ENCODE data around the gene TRIP10. TPM values are rescaled to one million over a fixed set of nuclear protein-coding genes. Genes with fewer than 3 reads are reported as not detected.
A peak's percentile ranks its signal among the peaks of the same experiment; 100 is the strongest.

TRIP10 gene
- total and polyA plus RNA-seq, 2 of the 13 experiments (the other 11 are each of a cell fraction or from before 2014, with no cell fraction given), result 32.5 to 33.2 TPM

DNA sequence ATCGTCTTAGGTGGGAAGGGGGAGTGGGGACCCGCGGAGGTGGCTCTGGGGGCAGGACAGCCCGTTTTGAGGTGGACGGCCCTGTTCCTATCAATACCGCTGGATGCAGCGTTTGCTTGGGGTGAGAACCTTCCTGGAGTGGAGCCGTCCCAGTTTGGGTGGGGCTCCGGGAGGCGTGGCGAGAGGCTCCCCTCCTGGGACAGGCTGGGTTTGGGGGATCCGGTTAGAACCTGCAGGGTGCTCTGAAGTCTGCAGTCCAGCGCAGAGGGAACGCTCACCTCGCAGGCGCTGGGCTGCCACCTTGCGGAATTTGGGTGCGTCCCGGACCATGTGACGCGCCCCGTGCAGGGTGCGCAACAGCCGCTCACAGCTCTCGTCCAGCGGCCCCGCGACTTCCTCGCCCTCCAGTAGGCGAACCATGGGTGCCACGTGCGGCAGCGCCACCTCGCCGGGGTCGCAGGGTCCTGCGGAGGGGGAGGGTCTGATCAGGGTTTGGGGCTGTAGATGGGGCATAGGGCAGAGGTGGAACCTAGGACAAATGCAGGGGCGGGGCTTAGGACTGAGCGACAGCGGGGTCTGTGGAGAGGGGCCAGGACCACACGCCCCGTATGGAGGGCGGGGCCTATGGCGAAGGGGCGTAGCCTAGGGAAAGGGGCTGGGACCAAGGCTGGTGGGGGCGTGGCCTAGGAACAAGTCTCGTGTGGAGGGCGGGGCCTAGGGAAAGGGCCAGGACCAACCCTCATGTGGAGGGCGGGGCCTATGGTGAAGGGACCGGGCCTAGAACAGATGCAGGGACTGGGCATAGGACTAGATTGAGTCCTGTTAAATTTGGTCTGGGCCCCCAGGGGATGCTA lies 13.9 kb downstream of the TRIP10 start (continued):
- TF ChIP-seq, protein P1, sequence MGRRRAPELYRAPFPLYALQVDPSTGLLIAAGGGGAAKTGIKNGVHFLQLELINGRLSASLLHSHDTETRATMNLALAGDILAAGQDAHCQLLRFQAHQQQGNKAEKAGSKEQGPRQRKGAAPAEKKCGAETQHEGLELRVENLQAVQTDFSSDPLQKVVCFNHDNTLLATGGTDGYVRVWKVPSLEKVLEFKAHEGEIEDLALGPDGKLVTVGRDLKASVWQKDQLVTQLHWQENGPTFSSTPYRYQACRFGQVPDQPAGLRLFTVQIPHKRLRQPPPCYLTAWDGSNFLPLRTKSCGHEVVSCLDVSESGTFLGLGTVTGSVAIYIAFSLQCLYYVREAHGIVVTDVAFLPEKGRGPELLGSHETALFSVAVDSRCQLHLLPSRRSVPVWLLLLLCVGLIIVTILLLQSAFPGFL (CRISPR knock-in tag; IDR thresholded peaks at IDR 0.05), result no peak
- TF ChIP-seq, protein P2, sequence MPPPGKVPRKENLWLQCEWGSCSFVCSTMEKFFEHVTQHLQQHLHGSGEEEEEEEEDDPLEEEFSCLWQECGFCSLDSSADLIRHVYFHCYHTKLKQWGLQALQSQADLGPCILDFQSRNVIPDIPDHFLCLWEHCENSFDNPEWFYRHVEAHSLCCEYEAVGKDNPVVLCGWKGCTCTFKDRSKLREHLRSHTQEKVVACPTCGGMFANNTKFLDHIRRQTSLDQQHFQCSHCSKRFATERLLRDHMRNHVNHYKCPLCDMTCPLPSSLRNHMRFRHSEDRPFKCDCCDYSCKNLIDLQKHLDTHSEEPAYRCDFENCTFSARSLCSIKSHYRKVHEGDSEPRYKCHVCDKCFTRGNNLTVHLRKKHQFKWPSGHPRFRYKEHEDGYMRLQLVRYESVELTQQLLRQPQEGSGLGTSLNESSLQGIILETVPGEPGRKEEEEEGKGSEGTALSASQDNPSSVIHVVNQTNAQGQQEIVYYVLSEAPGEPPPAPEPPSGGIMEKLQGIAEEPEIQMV (CRISPR knock-in tag; IDR thresholded peaks at IDR 0.05; ENCODE audit: low read depth), result peak; percentile 93
- TF ChIP-seq, protein P3, sequence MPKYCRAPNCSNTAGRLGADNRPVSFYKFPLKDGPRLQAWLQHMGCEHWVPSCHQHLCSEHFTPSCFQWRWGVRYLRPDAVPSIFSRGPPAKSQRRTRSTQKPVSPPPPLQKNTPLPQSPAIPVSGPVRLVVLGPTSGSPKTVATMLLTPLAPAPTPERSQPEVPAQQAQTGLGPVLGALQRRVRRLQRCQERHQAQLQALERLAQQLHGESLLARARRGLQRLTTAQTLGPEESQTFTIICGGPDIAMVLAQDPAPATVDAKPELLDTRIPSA (CRISPR knock-in tag; IDR thresholded peaks at IDR 0.05; ENCODE audit: borderline replicate concordance), result no peak
- TF ChIP-seq, protein P4, sequence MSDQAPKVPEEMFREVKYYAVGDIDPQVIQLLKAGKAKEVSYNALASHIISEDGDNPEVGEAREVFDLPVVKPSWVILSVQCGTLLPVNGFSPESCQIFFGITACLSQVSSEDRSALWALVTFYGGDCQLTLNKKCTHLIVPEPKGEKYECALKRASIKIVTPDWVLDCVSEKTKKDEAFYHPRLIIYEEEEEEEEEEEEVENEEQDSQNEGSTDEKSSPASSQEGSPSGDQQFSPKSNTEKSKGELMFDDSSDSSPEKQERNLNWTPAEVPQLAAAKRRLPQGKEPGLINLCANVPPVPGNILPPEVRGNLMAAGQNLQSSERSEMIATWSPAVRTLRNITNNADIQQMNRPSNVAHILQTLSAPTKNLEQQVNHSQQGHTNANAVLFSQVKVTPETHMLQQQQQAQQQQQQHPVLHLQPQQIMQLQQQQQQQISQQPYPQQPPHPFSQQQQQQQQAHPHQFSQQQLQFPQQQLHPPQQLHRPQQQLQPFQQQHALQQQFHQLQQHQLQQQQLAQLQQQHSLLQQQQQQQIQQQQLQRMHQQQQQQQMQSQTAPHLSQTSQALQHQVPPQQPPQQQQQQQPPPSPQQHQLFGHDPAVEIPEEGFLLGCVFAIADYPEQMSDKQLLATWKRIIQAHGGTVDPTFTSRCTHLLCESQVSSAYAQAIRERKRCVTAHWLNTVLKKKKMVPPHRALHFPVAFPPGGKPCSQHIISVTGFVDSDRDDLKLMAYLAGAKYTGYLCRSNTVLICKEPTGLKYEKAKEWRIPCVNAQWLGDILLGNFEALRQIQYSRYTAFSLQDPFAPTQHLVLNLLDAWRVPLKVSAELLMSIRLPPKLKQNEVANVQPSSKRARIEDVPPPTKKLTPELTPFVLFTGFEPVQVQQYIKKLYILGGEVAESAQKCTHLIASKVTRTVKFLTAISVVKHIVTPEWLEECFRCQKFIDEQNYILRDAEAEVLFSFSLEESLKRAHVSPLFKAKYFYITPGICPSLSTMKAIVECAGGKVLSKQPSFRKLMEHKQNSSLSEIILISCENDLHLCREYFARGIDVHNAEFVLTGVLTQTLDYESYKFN (CRISPR knock-in tag; conservative IDR thresholded peaks at IDR 0.05), result peak; percentile 51; the same call in 1 of the 2 replicates
- TF ChIP-seq LCORL (IDR thresholded peaks at IDR 0.05) (no peak), LCORL (CRISPR knock-in tag; IDR thresholded peaks at IDR 0.05) (peak; percentile 99), ZNF577 (CRISPR knock-in tag; IDR thresholded peaks at IDR 0.05; ENCODE audit: borderline replicate concordance, low read depth) (no peak), RBAK (CRISPR knock-in tag; IDR thresholded peaks at IDR 0.05) (no peak; the same call in 1 of the 2 replicates), MYNN (CRISPR knock-in tag; IDR thresholded peaks at IDR 0.05; ENCODE audit: low read depth) (peak; percentile 80; the same call in 1 of the 2 replicates), ZNF775 (CRISPR knock-in tag; IDR thresholded peaks at IDR 0.05; ENCODE audit: borderline replicate concordance) (0 out of 2 replicates have a peak, but pooled peaks have one; percentile 66), REXO4 (CRISPR knock-in tag; IDR thresholded peaks at IDR 0.05; ENCODE audit: borderline replicate concordance) (peak; percentile 42; the same call in 1 of the 2 replicates), DNMT1 (CRISPR knock-in tag; IDR thresholded peaks at IDR 0.05) (no peak)
- TF ChIP-seq, protein P5, sequence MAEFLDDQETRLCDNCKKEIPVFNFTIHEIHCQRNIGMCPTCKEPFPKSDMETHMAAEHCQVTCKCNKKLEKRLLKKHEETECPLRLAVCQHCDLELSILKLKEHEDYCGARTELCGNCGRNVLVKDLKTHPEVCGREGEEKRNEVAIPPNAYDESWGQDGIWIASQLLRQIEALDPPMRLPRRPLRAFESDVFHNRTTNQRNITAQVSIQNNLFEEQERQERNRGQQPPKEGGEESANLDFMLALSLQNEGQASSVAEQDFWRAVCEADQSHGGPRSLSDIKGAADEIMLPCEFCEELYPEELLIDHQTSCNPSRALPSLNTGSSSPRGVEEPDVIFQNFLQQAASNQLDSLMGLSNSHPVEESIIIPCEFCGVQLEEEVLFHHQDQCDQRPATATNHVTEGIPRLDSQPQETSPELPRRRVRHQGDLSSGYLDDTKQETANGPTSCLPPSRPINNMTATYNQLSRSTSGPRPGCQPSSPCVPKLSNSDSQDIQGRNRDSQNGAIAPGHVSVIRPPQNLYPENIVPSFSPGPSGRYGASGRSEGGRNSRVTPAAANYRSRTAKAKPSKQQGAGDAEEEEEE (CRISPR knock-in tag; IDR thresholded peaks at IDR 0.05; ENCODE audit: borderline replicate concordance), result no peak
- TF ChIP-seq, protein P6, sequence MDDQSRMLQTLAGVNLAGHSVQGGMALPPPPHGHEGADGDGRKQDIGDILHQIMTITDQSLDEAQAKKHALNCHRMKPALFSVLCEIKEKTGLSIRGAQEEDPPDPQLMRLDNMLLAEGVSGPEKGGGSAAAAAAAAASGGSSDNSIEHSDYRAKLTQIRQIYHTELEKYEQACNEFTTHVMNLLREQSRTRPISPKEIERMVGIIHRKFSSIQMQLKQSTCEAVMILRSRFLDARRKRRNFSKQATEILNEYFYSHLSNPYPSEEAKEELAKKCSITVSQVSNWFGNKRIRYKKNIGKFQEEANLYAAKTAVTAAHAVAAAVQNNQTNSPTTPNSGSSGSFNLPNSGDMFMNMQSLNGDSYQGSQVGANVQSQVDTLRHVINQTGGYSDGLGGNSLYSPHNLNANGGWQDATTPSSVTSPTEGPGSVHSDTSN (CRISPR knock-in tag; IDR thresholded peaks at IDR 0.05; ENCODE audit: borderline replicate concordance), result no peak

Measured in HepG2 (cell line).